ENCODE measurements around the gene DDC. TPM values are rescaled to one million over a fixed set of nuclear protein-coding genes. Genes with fewer than 3 reads are reported as not detected.
A peak's percentile ranks its signal among the peaks of the same experiment; 100 is the strongest.

DDC gene
- not detected for total RNA-seq (2021; ENCODE audit: unreplicated experiment)
- not detected in 2 replicates for polyA plus RNA-seq (2012)
- not detected for Bru-seq, nascent RNA
- percentile 6 among the genes with signal in this experiment for BruChase-seq, experiment 1, labeled RNA remaining after a 6-hour chase
- percentile 4 among the genes with signal in this experiment for BruChase-seq, experiment 2, labeled RNA remaining after a 2-hour chase
- long read RNA-seq = 0 reads

- no TSS peak for BruUV-seq (replicated peaks)
- Histone ChIP-seq H3K36me3 (ENCODE audit: control insufficient read depth in 1 of 2, insufficient read depth in 2 of 2, low read length in 2 of 2) (no peaks in the 10 kb centered on the region), H3K4me2 (ENCODE audit: low read length) (no peak within 1 kb of the TSS), H4K20me1 (ENCODE audit: insufficient read depth) (no peaks in the 10 kb centered on the region), H3K27me3 (ENCODE audit: insufficient read depth, low read length) (peaks cover 22% of the 10 kb centered on the region), H3K4me3 (replicated peaks in 1 of 2; ENCODE audit: low read depth in 1 of 2, low read length in 2 of 2) (no peak within 1 kb of the TSS), H3K4me1 (ENCODE audit: control insufficient read depth in 1 of 2, insufficient read depth in 2 of 2, low read length in 2 of 2) (no peaks in the 10 kb centered on the region), H2AFZ (ENCODE audit: low read depth, low read length, poor library complexity, severe bottlenecking) (no peak within 1 kb of the TSS), H3K79me2 (ENCODE audit: insufficient read depth, low read length) (no peaks in the 10 kb centered on the region), H3K27ac (ENCODE audit: low read depth, low read length) (no peak within 1 kb of the TSS), H3K9me3 (ENCODE audit: control insufficient read depth in 1 of 2, insufficient read depth in 1 of 2, low read depth in 1 of 2, low read length in 2 of 2) (no peaks in the 10 kb centered on the region), H3K9ac (ENCODE audit: low read length) (no peak within 1 kb of the TSS), H3K9me2 (ENCODE audit: insufficient read depth) (no peaks in the 10 kb centered on the region)
- RAD21 ChIA-PET (ENCODE audit: low non-redundant PET in 1 of 2, low total read pairs in 2 of 2, uncharacterized antibody in 2 of 2, unreplicated experiment in 2 of 2) = no interaction called here
- CTCF ChIA-PET = no interaction called here
- DNase-seq (ENCODE audit: low read depth, low spot score) (no peak), ATAC-seq (no peak)
- intact Hi-C loops (cut with micrococcal nuclease) = no loop called here
- TF ChIP-seq CEBPB (IDR thresholded peaks at IDR 0.05; ENCODE audit: low read depth) (no peak), TCF7L2 (IDR thresholded peaks at IDR 0.05; ENCODE audit: borderline replicate concordance, extremely low read depth, insufficient read depth, insufficient read length) (no peak), SRF (IDR thresholded peaks at IDR 0.05; ENCODE audit: low read depth) (no peak), REST (IDR thresholded peaks at IDR 0.05; ENCODE audit: low read depth) (no peak), POLR2AphosphoS5 (IDR thresholded peaks at IDR 0.05; ENCODE audit: low read depth, low read length) (no peak), SIN3A (IDR thresholded peaks at IDR 0.05; ENCODE audit: low read depth) (no peak), EZH2 (IDR thresholded peaks at IDR 0.05) (no peak), ZNF274 (IDR thresholded peaks at IDR 0.05; ENCODE audit: low read depth, low read length) (no peak), YY1 (IDR thresholded peaks at IDR 0.05; ENCODE audit: extremely low read depth, insufficient replicate concordance, low read depth, low read length) (no peak), EGR1 (IDR thresholded peaks at IDR 0.05; ENCODE audit: low read depth) (no peak), CTCF (IDR thresholded peaks at IDR 0.05 in 2 of 3, conservative IDR thresholded peaks at IDR 0.05 in 1 of 3; ENCODE audit: borderline replicate concordance in 1 of 3, insufficient read depth in 1 of 3, low read depth in 2 of 3, low read length in 2 of 3) (no peak)
- POLR2A ChIA-PET = no interaction called here
These were observed at the start of gene DDC for GRCh38 chr7:50564640-50565558. DDC (minus strand) TSS chr7:50565405; CDS start chr7:50544085, 21,320 bp downstream.

Data from HCT116 (cell line).